Left ventricle myocardium inferior (tissue), 1 donor: ENCODE data around the gene MGP. TPM values are rescaled to one million over a fixed set of nuclear protein-coding genes. Genes with fewer than 3 reads are reported as not detected.

ENCODE experiments used
- DNase-seq: peaks from one replicate; pipeline ENCODE4 v3.0.0-alpha.2; 2020
- H3K27ac ChIP-seq: fragments of 200-600 bp; replicated peaks from 2 replicates; pipeline ENCODE4 v1.8.0; 2021
- H3K27me3 ChIP-seq: fragments of 200-600 bp; 2 replicates; pipeline ENCODE4 v1.8.0; 2021; ENCODE audit warnings: low read depth
- H3K36me3 ChIP-seq: fragments of 200-600 bp; 2 replicates; pipeline ENCODE4 v1.8.0; 2021
- H3K4me1 ChIP-seq: fragments of 200-600 bp; 2 replicates; pipeline ENCODE4 v1.8.0; 2021
- H3K4me3 ChIP-seq: fragments of 200-600 bp; 2 replicates; pipeline ENCODE4 v1.8.0; 2021; ENCODE audit warnings: mild to moderate bottlenecking, moderate library complexity
- H3K9me3 ChIP-seq: fragments of 200-600 bp; replicated peaks from 2 replicates; pipeline ENCODE4 v1.8.0; 2021
- intact Hi-C: fragments of 100-400 bp; cut with micrococcal nuclease; formaldehyde crosslinking; loops from one replicate; pipeline ENCODE4 v1.11.0; 2022
- total RNA-seq: library from RNA; stranded (reverse); fragmentation: NEBNext Ultra II Directional; extraction: Animal tissue kit (Norgen Biotek cat#: 25700); gene quantifications from one replicate; pipeline ENCODE4 v1.2.1, GENCODE V29; 2021
- TF ChIP-seq, protein P1 (sequence below): fragments of 200-600 bp; IDR thresholded peaks from 2 replicates; pipeline ENCODE4 v1.8.0; 2021; ENCODE audit warnings: antibody characterized with exemption, mild to moderate bottlenecking, borderline replicate concordance
- donor health status: DM: no; HTN: yes; CAD: no; lungs with severe emphysema.

MGP gene
- total RNA-seq, 1 donor from 2014 or later, result 497 TPM

- Histone ChIP-seq H3K27ac (no peak overlapping the region), H3K27me3 (no peaks in the 10 kb centered on the region), H3K9me3 (peaks cover 2% of the 10 kb centered on the region), H3K4me1 (peaks cover 38% of the 10 kb centered on the region), H3K36me3 (no peaks in the 10 kb centered on the region), H3K4me3 (no peak overlapping the region)
- TF ChIP-seq, protein P1, sequence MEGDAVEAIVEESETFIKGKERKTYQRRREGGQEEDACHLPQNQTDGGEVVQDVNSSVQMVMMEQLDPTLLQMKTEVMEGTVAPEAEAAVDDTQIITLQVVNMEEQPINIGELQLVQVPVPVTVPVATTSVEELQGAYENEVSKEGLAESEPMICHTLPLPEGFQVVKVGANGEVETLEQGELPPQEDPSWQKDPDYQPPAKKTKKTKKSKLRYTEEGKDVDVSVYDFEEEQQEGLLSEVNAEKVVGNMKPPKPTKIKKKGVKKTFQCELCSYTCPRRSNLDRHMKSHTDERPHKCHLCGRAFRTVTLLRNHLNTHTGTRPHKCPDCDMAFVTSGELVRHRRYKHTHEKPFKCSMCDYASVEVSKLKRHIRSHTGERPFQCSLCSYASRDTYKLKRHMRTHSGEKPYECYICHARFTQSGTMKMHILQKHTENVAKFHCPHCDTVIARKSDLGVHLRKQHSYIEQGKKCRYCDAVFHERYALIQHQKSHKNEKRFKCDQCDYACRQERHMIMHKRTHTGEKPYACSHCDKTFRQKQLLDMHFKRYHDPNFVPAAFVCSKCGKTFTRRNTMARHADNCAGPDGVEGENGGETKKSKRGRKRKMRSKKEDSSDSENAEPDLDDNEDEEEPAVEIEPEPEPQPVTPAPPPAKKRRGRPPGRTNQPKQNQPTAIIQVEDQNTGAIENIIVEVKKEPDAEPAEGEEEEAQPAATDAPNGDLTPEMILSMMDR, result no peak
- intact Hi-C loops, result no loop called here
- no peak for DNase-seq
These were observed 34.6 kb downstream of the MGP start for GRCh38 chr12:14850929-14851663.

GRCh38 chr12:14849661-14850060 is 36.0 kb downstream of the MGP start:
- intact Hi-C loops, result loop anchor here (5.0 kb wide), 1 partner anchor 33 kb away; no protein-coding TSS in a partner anchor
- TF ChIP-seq, protein P1, result no peak

GRCh38 chr12:14846876-14847580 is 38.6 kb downstream of the MGP start:
- TF ChIP-seq, protein P1, result no peak
- H3K4me3 ChIP-seq, result no peak overlapping the region
- peak overlapping the region; percentile 85 for H3K27ac ChIP-seq
- H3K36me3 ChIP-seq, result no peaks in the 10 kb centered on the region
- H3K27me3 ChIP-seq, result no peaks in the 10 kb centered on the region
- no peak for DNase-seq
- H3K4me1 ChIP-seq, result peaks cover 62% of the 10 kb centered on the region
- no peaks in the 10 kb centered on the region for H3K9me3 ChIP-seq
- intact Hi-C loops, result loop anchor here (5.0 kb wide), 1 partner anchor 35 kb away; no protein-coding TSS in a partner anchor

More at GRCh38 chr12:14849661-14850060, 36.0 kb downstream of the MGP start:
- no peak for DNase-seq
- Histone ChIP-seq H3K9me3 (no peaks in the 10 kb centered on the region), H3K27ac (peak overlapping the region; percentile 59), H3K27me3 (no peaks in the 10 kb centered on the region), H3K36me3 (no peaks in the 10 kb centered on the region), H3K4me1 (peaks cover 48% of the 10 kb centered on the region), H3K4me3 (no peak overlapping the region)

DNA sequence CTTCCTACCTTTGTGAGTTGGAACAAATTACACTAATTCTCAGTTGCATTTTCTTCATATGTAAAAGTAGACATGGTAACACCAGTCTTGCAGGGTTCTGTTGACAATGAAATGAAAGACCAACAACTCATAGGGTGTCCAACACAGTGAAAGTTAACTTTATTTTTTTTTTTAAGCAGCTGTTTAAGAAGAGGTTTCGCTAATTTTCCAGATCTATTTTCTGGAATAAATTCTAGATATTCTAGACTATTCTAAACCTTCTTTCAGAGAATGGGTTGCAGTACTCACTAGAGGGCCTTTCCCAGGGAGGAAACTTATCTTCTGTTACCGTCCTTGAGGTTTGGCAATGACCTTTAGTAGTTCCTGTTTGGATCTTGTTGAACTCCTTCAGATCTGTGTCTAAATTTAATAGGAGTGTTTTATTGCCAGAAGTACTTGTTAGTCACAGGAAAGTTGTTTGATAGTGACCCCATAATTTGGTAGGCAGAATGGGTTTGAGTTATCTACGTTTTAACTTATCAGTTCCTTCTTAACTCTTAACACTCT is 39.5 kb downstream of the MGP start:
- TF ChIP-seq, protein P1, result no peak
- intact Hi-C loops, result loop anchor here (5.0 kb wide), 1 partner anchor 36 kb away; no protein-coding TSS in a partner anchor
- Histone ChIP-seq H3K27ac (peak overlapping the region; percentile 85), H3K4me3 (no peak overlapping the region), H3K27me3 (no peaks in the 10 kb centered on the region), H3K9me3 (no peaks in the 10 kb centered on the region), H3K4me1 (peaks cover 71% of the 10 kb centered on the region), H3K36me3 (no peaks in the 10 kb centered on the region)
- DNase-seq, result no peak

- no peak for DNase-seq
- Histone ChIP-seq H3K27me3 (no peaks in the 10 kb centered on the region), H3K36me3 (no peaks in the 10 kb centered on the region), H3K9me3 (no peaks in the 10 kb centered on the region), H3K4me3 (no peak overlapping the region), H3K27ac (peak overlapping the region; percentile 85), H3K4me1 (peaks cover 79% of the 10 kb centered on the region)
- TF ChIP-seq, protein P1, result peak; percentile 85
- intact Hi-C loops, result loop anchor here (2.0 to 5.0 kb wide), 2 partner anchors 37 to 151 kb away; no protein-coding TSS in a partner anchor
These were observed 40.3 kb downstream of the MGP start for GRCh38 chr12:14845350-14845750.
